Loucy (cell line): Measurements from ENCODE around the gene SAPCD1.

Source experiments
- H2AFZ ChIP-seq: fragments of 200-600 bp; sonication (generic); 2 replicates; pipeline ENCODE4 v1.6.0; 2016; ENCODE audit warnings: antibody characterized with exemption, mild to moderate bottlenecking, low read length, moderate library complexity
- H3F3A ChIP-seq: fragments of 200-600 bp; 2 replicates; pipeline ENCODE4 v1.6.0; 2016; ENCODE audit warnings: antibody characterized with exemption, low read depth, mild to moderate bottlenecking
- H3K27me3 ChIP-seq: fragments of 200-600 bp; sonication (generic); 2 replicates; pipeline ENCODE4 v1.6.1; 2014; ENCODE audit warnings: low read length, mild to moderate bottlenecking; ENCODE audit not compliant: insufficient read depth, poor library complexity, severe bottlenecking
- H3K36me3 ChIP-seq: fragments of 200-600 bp; sonication (generic); 2 replicates; pipeline ENCODE4 v1.6.1; 2016; ENCODE audit warnings: low read length; ENCODE audit not compliant: insufficient read depth
- H3K4me1 ChIP-seq: fragments of 200-600 bp; sonication (generic); 2 replicates; pipeline ENCODE4 v1.5.1; 2014; ENCODE audit warnings: low read length, mild to moderate bottlenecking; ENCODE audit not compliant: insufficient read depth, poor library complexity, severe bottlenecking
- H3K4me2 ChIP-seq: fragments of 200-600 bp; sonication (generic); 2 replicates; pipeline ENCODE4 v1.6.0; 2014; ENCODE audit warnings: antibody characterized with exemption, low read length, low read depth, mild to moderate bottlenecking; ENCODE audit not compliant: poor library complexity, severe bottlenecking
- H3K4me3 ChIP-seq: fragments of 200-600 bp; sonication (generic); 2 replicates; pipeline ENCODE4 v1.5.1; 2014; ENCODE audit warnings: low read length, mild to moderate bottlenecking, mixed read lengths; ENCODE audit not compliant: poor library complexity, severe bottlenecking
- H3K79me2 ChIP-seq: fragments of 200-600 bp; sonication (generic); 2 replicates; pipeline ENCODE4 v1.6.1; 2014; ENCODE audit warnings: low read length; ENCODE audit not compliant: insufficient read depth
- H3K9ac ChIP-seq: fragments of 200-600 bp; sonication (generic); 2 replicates; pipeline ENCODE4 v1.6.0; 2014; ENCODE audit warnings: mild to moderate bottlenecking, low read depth, low read length, moderate library complexity; ENCODE audit not compliant: poor library complexity, severe bottlenecking
- H3K9me2 ChIP-seq: fragments of 200-600 bp; sonication (generic); replicated peaks from 2 replicates; pipeline ENCODE4 v1.6.1; 2016; ENCODE audit warnings: low read depth, low read length, mixed read lengths
- H3K9me3 ChIP-seq: fragments of 200-600 bp; sonication (generic); 2 replicates; pipeline ENCODE4 v1.6.1; 2014; ENCODE audit warnings: mild to moderate bottlenecking, antibody characterized with exemption, low read length, low read depth; ENCODE audit not compliant: insufficient read depth
- H4K20me1 ChIP-seq: fragments of 200-600 bp; sonication (generic); 2 replicates; pipeline ENCODE4 v1.6.0; 2014; ENCODE audit warnings: antibody characterized with exemption, low read length, mild to moderate bottlenecking; ENCODE audit not compliant: insufficient read depth, poor library complexity, severe bottlenecking
- EZH2phosphoT487 ChIP-seq: fragments of 200-600 bp; IDR thresholded peaks from 2 replicates; pipeline ENCODE4 v1.6.1; 2018; ENCODE audit warnings: antibody characterized with exemption, mild to moderate bottlenecking, moderate library complexity, borderline replicate concordance
- TF ChIP-seq, protein P1 (sequence below): fragments of 200-600 bp; sonication (generic); conservative IDR thresholded peaks from 2 replicates; pipeline ENCODE4 v1.5.1; 2014; ENCODE audit warnings: mild to moderate bottlenecking, antibody characterized with exemption, low read length

The SAPCD1 gene

DNA sequence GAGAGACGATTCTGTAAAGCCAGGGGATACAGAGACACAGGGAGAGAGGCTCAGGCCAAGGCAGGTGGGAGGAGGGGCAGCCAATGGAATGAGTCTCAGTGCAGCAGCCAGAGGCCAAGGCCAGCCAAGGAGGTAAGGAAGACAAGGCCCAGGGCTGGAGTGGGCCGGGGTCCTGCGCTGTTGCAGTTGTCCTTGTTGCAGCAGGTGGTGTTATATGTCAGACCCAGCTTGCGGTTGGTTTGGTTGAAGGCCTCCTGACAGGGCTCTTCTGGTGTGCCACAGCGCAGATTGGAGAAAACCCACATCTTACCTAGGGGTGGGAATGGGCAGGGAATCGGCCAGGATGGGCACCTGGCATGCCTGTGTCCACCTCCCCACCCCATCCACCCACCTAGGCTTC, 43.5 kb upstream of the SAPCD1 start:
- Histone ChIP-seq H3K9ac (no peak overlapping the region), H3K4me2 (no peak overlapping the region), H2AFZ (no peak overlapping the region), H3K36me3 (no peaks in the 10 kb centered on the region), H3K27me3 (no peaks in the 10 kb centered on the region), H3K4me1 (peaks cover 15% of the 10 kb centered on the region), H3K9me2 (no peaks in the 10 kb centered on the region), H3K79me2 (no peaks in the 10 kb centered on the region), H3K4me3 (no peak overlapping the region), H3F3A (no peaks in the 10 kb centered on the region), H3K9me3 (no peaks in the 10 kb centered on the region), H4K20me1 (no peaks in the 10 kb centered on the region)
- TF ChIP-seq, protein P1, sequence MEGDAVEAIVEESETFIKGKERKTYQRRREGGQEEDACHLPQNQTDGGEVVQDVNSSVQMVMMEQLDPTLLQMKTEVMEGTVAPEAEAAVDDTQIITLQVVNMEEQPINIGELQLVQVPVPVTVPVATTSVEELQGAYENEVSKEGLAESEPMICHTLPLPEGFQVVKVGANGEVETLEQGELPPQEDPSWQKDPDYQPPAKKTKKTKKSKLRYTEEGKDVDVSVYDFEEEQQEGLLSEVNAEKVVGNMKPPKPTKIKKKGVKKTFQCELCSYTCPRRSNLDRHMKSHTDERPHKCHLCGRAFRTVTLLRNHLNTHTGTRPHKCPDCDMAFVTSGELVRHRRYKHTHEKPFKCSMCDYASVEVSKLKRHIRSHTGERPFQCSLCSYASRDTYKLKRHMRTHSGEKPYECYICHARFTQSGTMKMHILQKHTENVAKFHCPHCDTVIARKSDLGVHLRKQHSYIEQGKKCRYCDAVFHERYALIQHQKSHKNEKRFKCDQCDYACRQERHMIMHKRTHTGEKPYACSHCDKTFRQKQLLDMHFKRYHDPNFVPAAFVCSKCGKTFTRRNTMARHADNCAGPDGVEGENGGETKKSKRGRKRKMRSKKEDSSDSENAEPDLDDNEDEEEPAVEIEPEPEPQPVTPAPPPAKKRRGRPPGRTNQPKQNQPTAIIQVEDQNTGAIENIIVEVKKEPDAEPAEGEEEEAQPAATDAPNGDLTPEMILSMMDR: no peak
- no peak for TF ChIP-seq EZH2phosphoT487

DNA sequence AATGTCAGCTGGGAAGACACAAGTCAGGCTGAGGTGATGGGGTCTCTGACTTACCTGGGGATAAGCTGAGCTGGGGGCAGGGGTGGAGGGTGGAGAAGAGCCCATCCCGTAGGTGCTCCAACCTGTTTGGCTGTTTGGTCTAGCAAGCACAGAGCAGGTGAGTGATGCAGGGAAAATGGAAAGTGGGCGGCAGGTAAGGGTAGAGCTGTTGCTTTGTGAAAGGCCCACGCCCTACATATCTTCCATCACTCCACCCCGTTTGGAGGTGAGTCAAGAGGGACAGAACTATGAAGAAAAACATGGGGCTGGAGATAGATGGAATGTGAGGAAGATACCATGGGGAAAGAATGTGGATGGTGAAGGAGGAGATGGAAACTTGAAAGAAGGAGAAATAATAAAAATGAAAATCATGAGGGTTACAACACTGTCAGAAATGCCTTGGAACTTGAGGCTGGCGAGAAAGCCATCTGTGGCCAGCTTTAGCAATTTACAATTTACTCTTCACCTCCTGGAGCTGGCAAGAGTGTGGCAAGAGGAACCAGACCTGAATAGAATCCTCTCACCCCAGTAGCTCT, 42.2 kb upstream of the SAPCD1 start:
- H3K36me3 ChIP-seq: no peaks in the 10 kb centered on the region
- H3F3A ChIP-seq: no peaks in the 10 kb centered on the region
- no peak for TF ChIP-seq EZH2phosphoT487
- TF ChIP-seq, protein P1: no peak
- no peak overlapping the region for H3K9ac ChIP-seq
- H3K9me2 ChIP-seq: no peaks in the 10 kb centered on the region
- no peaks in the 10 kb centered on the region for H3K9me3 ChIP-seq
- peaks cover 6% of the 10 kb centered on the region for H3K4me1 ChIP-seq
- no peak overlapping the region for H3K4me3 ChIP-seq
- no peak overlapping the region for H2AFZ ChIP-seq
- H4K20me1 ChIP-seq: no peaks in the 10 kb centered on the region
- H3K27me3 ChIP-seq: no peaks in the 10 kb centered on the region
- no peak overlapping the region for H3K4me2 ChIP-seq
- no peaks in the 10 kb centered on the region for H3K79me2 ChIP-seq

DNA sequence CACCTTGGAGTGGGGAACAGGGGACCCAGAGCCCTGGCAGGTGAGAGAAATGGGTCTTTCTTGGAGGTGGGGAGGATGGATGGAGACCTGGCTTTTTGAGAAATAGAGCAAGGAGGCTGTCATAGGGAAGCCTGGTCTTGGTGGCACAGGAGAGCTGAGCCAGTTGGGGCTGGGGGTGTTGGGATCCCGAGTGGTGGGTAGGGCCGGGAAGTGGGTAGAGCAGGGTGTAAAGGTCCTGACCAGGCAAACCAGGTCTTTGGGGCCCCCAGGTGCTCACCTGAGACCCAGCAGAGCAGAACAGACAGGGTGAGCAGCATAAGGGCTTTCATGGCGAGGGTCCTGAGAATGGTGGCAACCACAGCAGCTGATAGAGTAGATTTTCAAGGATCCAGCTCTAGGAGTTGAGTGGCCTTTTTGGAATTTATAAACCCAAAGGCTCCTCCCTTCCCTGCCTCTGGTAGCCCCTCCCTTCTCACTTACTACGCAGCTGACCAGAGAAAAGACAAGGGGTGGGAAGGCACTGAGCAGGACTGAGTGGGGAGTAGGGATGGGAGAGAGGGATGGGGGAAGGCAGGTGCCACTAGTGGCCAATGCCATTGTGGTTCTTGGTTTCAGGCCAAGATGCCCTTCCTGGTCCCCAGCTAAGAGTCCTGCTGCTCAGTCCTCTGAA, 41.0 kb upstream of the SAPCD1 start, which contains the start of gene LY6G6C:
TSS of gene LY6G6C (minus strand) at position 396 of the 670 bp plus-strand sequence. CDS start at position 329, 67 bp downstream.
- no peak within 1 kb of the TSS for H3K4me2 ChIP-seq

More for the DNA sequence above, 41.0 kb upstream of the SAPCD1 start, which contains the start of gene LY6G6C:
- no peak within 1 kb of the TSS for H2AFZ ChIP-seq
- peaks cover 4% of the 10 kb centered on the region; the same call in 1 of the 2 replicates for H3F3A ChIP-seq
- TF ChIP-seq EZH2phosphoT487: no peak
- TF ChIP-seq, protein P1: no peak
- H3K79me2 ChIP-seq: no peaks in the 10 kb centered on the region
- H3K9me3 ChIP-seq: no peaks in the 10 kb centered on the region
- no peaks in the 10 kb centered on the region for H3K9me2 ChIP-seq
- H3K4me1 ChIP-seq: peaks cover 14% of the 10 kb centered on the region
- no peak within 1 kb of the TSS for H3K9ac ChIP-seq
- no peak within 1 kb of the TSS for H3K4me3 ChIP-seq
- H4K20me1 ChIP-seq: no peaks in the 10 kb centered on the region
- H3K36me3 ChIP-seq: no peaks in the 10 kb centered on the region; the same call in 1 of the 2 replicates
- no peaks in the 10 kb centered on the region for H3K27me3 ChIP-seq
